Superior temporal gyrus (tissue), 1 donor: ENCODE results near the gene C4orf51.
"Not testable (repeated sequence)": the region's sequence is repeated elsewhere in the genome, so short reads cannot be mapped to it uniquely, and the experiment has no call there.

Experiments
- DNase-seq: peaks from one replicate; pipeline ENCODE4 v3.0.0-alpha.2; 2016; ENCODE audit errors: extremely low spot score

The C4orf51 gene

DNA sequence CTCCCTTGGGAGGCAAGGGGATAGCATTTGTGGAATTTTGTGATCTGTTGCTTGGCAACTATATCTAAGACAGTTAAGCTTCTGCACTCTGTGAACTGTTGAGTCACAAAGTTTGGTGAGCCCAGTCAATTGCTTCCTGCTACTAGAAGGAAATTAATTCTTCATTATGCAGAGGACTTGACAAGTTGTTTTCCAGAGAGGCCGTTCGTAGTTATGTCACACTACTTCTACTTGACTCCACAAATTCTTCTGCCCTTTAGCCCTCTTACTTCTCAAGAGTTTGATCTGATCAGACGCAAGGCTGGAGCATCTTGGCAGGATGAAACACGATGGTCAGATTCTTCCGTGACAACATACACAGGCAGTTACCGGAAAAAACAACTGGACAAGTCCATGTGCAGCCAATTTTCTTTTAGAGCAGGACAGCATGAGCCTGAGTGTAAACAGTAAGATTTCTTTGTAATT is at the start of gene C4orf51:
Gene C4orf51 (plus strand): TSS at position 156 of the 465 bp plus-strand sequence. CDS start 58 bp downstream, at position 214.
- DNase-seq = no peak

- DNase-seq = no peak
These were observed 44.8 kb upstream of the C4orf51 start for GRCh38 chr4:145635117-145635516.

DNA sequence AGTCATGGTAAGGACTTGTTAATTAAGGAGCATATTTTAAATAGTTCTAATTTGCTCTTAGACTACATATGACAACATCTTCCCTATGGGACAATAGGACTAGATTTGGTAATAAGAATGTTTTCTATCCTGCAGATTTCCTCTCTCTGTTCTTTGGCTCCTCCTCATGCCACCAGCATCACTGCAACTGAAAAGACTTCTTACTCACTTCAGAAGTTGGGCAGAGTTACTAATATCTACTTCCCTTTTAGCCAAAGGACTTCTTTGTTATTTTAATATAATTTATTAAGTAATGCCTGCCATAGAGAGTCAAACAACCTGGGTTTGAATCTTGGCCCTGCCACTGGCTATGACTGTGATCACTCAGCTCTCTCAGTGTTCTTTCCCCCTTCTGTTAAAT is 44.3 kb upstream of the C4orf51 start:
- no peak for DNase-seq

DNA sequence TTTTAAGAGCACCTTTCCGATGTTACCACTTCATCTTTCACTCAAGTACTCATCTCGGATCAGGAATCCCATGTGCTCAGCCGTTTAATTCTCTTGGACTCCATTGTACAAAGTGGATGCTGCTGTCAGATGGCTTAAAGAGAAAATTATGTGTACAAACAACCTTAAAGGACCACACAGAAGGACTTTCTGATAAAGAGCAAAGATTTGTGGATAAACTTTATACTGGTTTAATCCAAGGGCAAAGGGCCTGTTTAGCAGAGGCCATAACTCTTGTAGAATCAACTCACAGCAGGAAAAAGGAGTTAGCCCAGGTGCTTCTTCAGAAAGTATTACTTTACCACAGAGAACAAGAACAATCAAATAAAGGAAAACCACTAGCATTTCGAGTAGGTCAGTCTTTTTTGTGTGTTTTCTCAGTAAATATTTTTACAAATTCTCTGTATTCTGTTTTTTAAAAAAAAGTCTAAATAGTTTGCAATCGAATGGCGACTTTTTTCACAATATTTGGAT is 40.7 kb upstream of the C4orf51 start:
- DNase-seq = no peak

DNA sequence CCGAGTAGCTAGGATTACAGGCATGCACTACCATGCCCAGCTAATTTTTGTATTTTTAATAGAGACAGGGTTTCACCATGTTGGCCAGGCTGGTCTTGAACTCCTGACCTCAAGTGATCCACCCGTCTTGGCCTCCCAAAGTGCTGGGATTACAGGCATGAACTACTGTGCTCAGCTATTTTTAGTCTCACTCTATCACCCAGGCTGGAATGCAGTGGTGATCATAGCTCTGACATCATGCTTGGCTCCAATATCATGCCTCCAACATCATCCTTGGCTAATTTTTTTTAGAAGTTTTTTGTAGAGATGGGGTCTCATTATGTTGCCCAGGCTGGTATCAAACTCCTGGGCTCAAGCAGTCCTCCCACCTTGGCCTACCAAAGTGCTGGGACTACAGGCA is 39.7 kb upstream of the C4orf51 start:
- not testable (repeated sequence) for DNase-seq

GRCh38 chr4:145643295-145643694 is 36.7 kb upstream of the C4orf51 start:
- no peak for DNase-seq

DNA sequence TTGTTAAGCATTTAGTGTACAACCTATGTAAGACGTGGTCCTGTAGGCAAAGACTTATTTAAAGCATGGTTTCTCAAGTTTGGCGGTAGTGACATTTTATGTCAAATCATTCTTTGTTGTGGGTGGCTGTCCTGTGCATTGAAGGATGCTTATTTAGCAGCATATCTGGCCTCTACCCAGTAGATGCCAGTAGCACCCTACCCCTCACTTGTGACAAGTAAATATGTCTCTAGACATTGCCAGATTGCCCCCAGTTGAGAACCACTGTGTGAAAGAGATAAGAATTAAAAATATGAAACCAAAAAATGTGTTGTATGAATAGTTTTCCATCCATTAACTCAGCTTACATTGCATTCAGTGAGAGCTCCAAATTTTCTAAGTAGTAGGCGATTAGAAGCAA is 35.2 kb upstream of the C4orf51 start:
- no peak for DNase-seq

GRCh38 chr4:145656156-145656555 is 23.8 kb upstream of the C4orf51 start:
- no peak for DNase-seq

- peak; percentile 18 for DNase-seq
These were observed 19.9 kb upstream of the C4orf51 start for GRCh38 chr4:145660064-145660463.

GRCh38 chr4:145663194-145663593 is 16.8 kb upstream of the C4orf51 start:
- DNase-seq = no peak

DNA sequence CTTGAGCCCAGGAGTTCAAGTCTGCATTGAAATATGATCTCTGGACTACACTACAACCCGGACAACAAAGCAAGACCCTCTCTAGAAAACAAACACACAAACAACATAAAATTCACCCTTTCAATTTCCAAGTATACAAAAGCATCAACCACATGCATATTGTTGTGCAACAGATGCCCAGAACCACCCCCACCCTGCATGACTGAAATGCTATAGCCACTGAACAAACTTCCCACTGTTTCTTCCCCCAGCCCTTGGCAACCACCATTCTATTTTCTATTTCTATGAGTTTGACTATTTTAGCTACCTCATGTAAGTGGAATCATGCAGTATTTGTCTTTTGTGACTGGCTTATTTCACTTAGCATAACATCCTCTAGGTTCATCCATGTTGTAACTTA is 14.2 kb upstream of the C4orf51 start:
- DNase-seq = no peak

- DNase-seq = no peak
These were observed 9.5 kb upstream of the C4orf51 start for GRCh38 chr4:145670422-145670821.

- DNase-seq = no peak
These were observed 426 bp upstream of the C4orf51 start for GRCh38 chr4:145679520-145679919.

GRCh38 chr4:145680902-145681301 is 956 bp downstream of the C4orf51 start:
- DNase-seq = no peak

- DNase-seq = no peak
These were observed 1.6 kb downstream of the C4orf51 start for GRCh38 chr4:145681518-145681917.

DNA sequence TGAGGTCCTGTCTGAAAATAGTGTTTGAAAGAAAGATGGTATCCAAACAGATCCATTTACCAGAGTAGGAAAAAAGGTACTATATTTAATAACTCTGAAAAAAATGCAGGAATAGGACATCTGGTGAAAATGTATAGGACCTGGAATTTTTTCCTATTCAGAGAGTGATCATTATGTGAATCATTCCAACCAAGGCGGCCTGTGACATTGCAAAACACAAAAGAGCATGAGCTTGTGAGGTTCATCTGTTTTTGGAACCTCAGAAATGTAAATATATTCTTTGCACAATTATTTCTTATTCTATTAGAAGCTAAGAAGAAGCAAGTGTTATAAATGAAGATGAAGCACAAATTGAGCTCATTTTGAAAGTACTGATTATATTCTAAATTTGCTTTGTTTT is 2.0 kb downstream of the C4orf51 start:
- no peak for DNase-seq

GRCh38 chr4:145686991-145687390 is 7.0 kb downstream of the C4orf51 start:
- no peak for DNase-seq

- DNase-seq = no peak
These were observed 10.7 kb downstream of the C4orf51 start for GRCh38 chr4:145690610-145691009.

- not testable (repeated sequence) for DNase-seq
These were observed 11.5 kb downstream of the C4orf51 start for GRCh38 chr4:145691416-145691815.

GRCh38 chr4:145694929-145695328 is 15.0 kb downstream of the C4orf51 start:
- DNase-seq = no peak

- no peak for DNase-seq
These were observed 17.4 kb downstream of the C4orf51 start for GRCh38 chr4:145697332-145697731.

- no peak for DNase-seq
These were observed 18.6 kb downstream of the C4orf51 start for GRCh38 chr4:145698507-145698906.

DNA sequence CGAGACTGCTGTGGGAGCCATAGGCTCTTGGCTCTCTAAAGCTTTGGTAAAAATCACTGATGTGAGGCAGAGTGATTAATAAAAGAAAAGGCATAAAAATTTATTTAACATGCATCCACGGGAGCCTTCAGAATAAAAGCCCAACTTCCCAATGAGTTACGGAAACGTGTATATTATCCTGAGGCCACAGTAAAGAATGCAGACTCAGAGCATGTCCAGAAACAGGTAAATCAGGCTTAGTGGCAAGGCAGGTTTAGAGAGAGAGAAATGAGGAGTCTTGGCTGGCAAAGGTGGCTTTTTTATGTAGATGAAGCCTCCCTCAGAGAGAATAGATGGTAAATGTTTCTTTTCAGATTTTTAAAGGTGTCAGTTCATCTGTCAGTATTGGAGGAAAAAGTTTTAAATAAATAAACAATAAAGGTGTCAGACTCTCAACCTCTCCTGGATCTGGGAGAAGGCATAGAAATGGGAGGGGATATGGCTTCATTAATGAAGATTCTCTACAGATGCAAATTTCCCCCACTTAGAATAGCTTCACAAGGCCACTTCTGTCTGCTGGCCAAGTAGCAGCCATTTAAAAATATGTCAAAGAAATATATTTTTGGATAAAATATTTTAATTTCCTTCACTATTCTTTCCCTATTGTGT is 24.0 kb downstream of the C4orf51 start:
- no peak for DNase-seq

GRCh38 chr4:145709336-145709735 is 29.4 kb downstream of the C4orf51 start:
- no peak for DNase-seq
